GM18502 (cell line): ENCODE measurements around the gene PLCB2.

Experiments
- ATAC-seq: cut with Tn5 transposase; IDR thresholded peaks from one replicate; pipeline ENCODE4 v1.9.1; 2021; ENCODE audit warnings: mild to moderate bottlenecking; ENCODE audit not compliant: unreplicated experiment, poor library complexity

The PLCB2 gene

DNA sequence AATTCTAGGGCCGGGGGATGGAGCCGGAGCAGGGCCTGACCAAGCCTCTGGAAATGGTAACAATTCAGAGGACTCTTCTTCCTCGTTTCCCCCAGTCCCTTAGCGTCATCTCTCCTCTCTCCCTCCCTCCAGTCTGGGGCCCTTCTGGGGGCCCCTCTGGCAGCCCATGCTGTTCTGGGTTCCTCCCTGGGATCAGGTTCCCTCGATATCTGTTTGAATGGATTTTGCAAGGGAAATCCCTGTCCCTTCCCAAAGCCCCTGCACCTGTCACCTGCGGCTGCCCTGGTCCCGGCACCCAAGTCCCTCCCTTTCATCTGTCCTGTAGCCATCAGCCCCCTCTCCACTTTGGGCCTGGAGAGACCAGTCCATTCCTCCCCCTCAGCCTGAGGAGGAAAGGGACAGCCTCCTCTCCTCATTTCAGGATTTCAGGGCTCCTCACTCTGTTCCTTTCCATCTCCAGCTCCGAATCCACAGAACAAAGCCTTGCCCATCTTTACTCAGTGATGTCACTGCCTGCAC is 1.7 kb upstream of the PLCB2 start:
- ATAC-seq, result no peak

DNA sequence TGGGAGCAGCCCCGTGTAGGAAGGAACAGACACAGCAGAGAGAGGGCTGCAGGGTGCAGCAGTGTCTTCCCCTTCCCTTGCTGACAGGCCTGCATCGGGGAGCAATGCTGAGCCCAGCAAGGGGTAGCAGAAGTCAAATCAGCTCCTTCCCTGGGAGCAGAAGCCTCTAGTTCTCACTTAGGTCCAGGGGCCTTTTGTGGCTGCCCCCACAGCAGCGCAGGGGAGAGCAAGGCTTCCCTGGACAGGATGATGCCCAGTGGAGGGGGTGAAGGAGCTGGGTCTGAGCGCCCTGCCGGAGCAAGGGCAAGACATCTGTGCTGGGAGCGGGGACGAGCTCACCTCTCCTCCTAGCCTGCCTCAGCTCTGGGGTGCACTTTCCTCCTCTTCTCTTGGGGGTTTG is 827 bp downstream of the PLCB2 start:
- no peak for ATAC-seq

DNA sequence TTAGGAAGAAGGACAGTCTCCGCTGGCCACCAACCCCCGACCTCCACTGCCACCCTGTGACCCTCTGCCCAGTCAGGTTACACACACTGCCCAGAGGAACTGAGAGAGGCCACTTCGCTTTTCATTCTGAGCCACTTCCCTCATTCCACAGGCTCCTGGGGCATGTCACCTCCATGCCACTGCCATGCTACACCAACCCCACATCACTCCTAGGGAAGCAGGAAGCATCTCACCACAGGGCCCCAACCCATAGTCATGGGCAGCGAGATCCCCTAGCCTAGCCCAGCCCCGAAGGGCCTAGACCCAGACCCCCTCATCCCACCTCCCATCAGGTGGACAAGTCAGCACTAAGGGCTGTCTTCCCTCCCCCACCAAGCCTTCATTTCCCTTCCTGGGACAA is 1.4 kb downstream of the PLCB2 start:
- no peak for ATAC-seq

DNA sequence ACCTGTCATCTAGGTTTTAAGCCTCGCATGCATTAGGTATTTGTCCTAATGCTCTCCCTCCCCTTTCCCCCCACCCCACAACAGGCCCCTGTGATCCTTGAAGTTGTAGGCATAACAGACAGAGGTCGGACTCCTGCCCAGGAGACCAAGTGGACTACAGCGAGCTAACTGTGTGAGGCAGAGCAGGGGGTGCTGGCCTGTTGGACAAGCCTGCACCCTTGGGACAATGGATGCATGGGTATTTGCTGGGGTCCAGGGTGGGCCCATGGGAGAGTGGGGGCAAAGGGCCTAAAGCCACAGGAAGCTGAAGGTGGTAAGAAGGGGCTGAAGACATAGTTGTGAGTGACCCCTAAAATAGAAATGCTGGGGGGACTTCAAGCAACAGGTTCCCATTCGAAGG is 2.5 kb downstream of the PLCB2 start:
- no peak for ATAC-seq

DNA sequence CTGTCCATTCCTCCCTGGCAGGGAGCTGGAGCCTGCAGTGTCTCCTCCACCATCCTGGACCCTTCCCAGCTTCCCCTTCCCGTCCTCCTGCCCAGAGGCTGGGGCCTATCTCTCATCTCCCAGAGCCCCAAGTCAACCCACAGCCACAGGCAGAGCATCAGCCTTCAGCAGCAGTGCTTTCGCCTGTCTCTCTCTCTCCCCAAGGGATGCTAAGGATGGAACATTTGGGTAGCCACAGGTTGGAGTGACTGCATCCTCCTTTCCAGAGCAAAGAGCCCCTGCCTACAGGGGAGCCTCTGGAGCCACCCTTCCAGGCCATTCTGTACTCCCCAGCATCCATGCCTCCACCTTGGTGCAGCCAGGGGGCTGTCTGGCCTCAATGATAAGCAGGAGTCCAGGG is 4.2 kb downstream of the PLCB2 start:
- no peak for ATAC-seq

DNA sequence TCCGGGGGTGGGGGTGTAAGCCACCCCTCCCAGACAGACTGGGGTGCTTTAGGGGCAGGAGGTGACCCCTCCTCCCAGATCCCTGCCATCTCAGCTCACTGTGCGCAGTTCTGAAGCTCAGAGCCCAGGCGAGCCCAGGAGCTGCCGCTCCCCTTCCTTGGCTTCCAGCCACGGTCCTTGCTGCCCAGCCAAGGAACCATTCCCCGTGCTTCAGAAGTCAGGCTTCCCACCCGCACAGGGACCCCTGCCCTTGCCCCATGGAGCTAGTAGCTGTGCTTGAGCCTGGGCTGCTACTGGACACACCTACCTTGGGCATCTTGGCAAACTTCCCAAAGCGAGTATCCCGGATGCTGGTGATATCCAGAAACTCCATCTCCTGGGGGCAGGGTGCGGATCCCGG is 4.8 kb downstream of the PLCB2 start:
- ATAC-seq, result no peak

DNA sequence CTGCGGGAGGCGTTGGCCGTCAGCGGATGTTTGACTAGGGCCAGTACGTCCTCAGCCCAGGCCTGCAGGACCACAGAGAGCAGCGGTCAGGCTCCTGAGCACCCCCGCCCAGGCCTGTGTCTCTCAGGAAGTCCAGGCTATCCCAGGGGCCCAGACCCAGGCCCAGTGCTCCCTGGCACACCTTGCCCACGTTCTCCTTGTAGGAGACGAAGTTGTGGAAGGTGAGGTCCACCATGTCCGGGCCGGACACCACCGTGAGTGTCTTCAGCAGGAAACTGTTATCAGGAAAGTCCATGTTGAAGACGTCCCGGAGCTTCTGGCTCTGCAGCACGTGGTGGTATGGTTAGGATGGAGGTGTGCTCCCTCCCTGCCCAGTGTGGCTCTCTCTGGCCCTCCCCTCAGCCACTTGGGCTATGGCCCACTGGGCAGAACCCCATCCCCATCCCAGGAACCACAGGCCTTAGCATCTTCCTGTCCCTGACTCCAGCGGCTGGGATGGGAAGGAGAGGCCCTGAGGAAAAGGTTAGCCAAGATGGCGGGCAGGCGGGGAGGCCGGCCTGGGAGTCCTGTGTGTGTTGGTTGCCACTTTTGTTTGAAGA is 5.3 kb downstream of the PLCB2 start:
- no peak for ATAC-seq

DNA sequence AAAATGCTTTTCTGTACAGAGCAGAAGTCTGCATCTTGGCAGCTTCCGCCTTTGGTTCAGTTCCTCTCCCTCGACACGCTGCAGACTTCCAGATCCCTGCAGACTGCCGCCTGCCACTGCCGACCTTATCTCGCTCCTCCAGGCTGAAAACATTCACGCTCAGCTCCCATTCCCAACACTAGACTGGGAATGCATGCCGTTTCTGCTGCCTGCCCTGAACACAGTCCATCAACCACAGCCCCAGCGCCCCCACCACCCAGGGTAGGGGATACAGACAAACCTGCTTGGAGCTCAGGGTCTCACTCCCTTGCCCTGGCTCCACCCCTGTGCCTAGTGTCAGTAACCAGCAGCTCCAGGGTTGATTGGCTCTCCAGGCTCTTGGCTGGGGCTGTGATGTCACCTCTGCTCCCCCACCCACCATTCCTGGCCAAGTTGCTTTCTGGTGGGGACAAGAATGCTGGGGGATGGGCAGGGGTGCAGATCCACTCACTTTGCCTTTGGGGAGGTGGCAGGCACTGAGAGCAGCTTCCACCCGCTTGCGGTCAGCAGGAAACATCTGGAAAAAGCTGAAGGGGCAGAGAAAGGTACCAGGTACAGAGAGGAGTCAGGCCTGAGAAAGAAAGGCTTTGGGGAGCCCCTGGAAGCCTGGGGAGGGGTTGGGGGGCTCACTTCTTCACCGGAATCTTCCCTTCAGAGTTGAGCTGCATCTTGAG is 6.1 kb downstream of the PLCB2 start:
- no peak for ATAC-seq

DNA sequence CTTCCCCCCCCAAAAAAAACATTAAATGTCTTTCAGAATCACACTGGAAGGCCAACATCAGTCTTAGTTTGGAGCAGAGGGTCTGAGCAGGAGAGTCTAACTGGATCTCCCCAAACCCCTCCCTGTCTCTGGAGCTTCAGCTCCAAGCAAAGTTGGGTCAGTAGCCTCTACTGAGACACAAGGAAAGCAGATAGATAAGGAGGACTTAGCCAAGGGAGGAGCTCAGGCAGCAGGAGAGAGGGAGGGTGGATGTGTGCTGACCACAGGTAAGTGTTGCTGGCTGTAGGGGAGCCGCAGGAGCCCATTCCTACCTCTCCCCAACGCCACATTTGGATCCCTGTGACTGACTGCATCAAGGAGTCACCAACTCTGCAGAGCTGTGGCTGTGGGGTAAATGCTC is 7.0 kb downstream of the PLCB2 start:
- no peak for ATAC-seq

DNA sequence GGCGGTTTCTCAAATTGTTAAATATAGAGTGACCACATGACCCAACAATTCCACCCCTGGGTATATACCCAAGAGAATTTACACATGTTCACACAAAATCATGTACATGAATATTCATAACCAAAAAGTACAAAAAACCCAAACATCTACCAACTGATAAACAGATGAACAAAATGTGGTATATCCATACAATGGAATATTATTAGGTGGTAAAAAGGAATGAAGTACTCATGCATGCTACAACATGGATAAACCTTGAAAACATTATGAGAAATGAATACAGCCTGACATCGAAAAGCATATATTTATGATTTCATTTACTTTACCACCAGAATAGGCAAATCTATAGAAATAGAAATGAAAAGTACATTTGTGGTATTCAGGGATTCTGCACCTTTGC is 7.4 kb downstream of the PLCB2 start:
- no peak for ATAC-seq

DNA sequence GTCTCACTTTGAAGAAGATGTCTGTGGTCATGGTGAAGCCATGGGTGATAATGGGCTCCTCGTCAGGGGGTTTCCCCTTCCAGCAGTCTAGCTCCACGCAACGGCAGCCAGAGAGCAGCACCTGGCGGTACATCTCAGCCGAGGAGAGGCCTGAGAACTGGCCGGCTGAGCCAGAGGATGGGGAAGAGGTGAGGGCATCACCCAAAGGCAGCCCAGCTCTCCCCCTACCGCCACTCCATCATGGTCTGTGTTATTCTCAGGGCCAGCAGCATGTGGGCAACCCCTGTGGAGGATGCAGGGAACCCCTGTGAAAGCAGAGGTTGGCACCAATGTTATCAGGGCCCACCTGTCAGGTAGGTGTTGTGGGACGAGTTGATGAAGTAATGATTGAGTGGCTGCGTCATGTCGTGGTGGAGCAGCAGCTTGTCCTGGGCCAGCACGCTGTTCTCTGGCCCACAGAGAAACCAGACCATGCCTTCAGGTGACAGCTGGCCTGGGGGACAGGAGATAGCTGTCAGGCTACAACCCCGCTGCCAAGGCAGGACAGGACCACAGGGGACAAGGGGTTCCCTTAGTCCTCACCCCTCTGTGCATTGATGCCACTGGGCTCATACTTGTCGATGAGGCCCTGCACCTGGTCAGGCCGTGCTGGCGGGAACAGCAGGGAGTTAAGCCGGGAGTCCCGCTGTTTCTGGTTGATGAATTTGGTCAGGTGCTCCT is 9.4 kb downstream of the PLCB2 start:
- ATAC-seq, result no peak

DNA sequence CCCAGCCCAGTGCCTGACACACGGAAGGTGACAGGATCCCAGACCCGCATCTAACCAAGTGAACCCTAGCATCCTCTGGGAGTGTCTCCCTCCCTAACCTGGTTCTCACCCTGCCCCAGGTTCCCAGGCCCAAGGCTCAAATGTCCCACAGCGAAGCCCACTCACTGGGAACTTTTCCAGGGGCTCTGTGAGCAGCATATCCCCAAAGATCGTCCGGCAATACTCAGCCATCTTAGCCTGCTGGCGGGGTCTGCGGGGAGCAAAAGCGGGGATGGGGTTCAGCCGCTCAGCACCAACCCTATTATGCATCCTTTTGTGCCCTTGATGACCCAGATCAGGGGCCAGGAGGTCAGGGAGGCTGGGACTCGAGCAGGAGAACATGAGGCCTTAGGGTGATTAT is 10.4 kb downstream of the PLCB2 start:
- no peak for ATAC-seq

DNA sequence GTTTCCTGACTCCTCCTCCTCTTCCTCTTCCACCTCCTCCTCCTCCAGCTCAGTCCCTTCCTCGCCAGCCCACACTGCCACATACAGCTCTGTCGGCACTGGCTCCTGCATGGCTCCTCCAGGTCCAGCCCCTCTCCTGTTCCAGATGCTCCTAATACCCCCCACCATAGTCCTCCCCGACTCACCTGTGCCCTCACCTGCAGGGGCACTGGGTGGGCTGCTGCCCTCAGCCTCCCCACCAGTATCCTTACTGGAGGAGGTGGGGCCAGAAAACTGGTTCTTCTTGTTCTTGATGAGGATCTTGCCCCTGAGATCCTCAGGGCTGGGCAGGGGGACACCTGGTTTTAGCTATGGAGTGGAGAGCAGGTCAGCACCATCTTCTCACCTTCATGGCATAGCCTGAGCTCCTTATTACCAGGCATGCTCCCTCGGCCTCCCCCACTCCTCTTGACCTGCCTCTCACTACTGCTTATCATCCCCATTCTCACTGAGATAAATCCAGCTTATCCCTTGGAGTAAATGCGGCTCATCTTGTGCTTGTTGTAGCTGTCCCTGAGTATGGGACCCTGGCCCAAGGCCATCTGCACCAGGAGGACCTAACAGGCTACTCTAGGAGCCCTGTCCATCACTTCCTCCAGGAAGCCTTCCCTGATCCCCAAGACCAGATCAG is 11.0 kb downstream of the PLCB2 start:
- no peak for ATAC-seq

DNA sequence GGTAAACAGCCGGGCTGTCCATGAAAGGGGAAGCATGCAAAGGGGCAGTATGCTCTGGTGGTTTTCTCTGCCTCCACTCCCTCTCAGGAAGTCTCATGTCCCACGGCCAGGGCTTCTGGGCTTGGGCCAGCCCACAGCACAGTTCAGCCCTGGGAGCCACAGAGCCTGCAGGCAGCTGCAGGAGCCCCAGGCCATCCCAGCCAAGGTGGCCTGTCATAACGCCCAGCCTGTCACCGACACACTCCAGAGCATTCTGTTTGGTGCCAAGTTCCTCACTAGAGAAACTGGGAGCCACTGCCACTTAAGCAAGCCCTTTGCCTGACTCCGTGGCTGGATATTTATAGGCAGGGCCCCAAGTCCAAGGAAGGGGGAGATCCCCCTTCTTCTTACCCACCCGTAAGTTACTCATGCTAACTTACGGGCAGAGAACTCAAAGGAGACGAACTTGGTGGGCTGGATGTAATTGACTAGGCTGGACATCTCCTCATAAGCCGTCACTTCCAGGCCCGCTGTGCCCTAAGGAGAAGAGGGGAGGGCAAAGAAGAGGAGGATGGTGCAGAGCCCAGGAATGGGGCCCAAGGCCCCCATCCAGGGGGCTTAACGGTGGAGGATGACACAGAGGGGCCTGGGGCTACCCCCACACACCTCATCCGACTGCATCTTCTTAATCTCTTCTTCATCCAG is 11.7 kb downstream of the PLCB2 start:
- ATAC-seq, result no peak

DNA sequence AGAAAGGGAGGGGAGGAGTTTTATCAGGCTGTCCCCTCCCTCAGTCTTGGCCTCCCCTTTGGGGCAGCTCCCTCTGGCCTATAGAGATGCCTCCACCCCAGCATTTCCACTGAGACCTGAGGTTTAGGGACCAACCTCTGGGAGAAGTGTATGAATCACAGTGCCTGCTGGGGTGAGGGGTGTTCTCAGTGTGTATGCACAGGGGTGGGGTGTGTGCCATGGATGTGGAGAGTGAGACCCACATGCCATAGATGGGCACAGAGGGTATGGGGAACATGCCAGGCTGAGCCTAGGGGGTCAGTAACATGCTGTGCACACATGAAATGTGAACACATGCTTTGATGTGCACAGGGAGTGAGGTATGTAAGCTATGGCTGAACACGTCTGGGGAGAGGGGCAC is 12.4 kb downstream of the PLCB2 start:
- ATAC-seq, result no peak

DNA sequence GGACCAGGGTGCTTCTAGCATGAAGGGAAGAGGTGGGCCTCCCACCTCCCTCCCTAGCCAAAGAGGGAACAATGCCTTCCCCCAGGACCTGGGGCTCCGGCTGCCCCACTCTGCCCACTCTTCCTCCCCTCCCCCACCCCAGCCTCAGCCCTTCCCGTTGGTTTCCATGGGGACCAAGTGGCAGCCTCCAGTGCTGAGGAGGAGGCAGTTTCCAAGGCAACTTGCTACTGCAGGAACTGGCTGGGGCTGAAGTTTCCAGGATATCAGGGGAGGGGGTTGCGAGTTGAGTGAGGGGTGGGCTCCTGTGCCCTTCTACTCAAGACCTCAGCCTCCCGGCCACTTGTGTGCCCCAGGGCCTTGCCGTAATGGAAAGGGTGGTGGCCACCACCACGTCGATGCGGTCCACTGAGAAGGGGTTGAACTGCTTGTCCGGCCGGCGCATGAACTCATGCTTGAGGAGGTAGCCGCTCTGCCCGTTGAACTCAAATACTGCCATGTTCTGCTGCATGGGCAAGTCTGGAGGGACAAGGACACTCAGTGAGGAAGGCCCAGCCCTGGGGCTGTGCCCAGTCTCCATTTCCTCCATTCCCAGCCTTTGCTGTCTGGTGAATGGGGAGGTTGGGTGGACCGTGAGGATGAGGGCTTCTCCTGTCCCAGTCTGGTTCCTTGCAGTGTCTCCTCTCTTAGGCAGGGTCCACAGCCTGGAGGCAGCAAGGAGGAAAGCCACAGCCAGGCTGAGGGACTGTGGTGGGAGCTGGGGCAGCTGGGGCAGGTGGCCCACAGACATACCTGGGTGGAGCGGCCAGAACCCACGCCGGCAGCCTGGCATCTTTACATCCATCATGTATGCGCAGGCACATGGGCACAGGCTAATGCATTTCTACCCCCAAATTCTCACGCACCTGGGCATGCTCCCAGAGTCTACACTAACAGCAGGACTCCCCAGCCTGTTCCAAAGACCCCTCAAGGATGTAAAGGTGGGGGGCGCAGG is 13.5 kb downstream of the PLCB2 start:
- no peak for ATAC-seq

DNA sequence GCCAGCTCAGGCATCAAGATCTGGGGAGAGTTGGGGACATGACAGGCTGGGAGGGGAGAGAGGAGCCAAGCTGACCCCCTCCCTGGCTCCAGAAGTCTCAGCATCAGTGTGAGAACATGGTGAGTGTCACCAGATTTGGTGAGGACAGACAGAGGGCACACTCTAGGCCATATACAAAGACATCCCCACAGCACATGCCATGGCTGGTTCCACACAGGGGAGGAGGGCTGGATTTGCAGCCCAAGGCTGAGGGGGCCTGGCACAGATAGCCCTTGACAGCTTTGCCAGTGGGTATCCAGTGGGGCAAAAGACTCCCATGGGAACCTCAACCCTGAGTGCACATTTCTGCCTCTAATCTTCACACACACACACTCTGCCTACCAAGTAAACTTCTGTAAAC is 14.7 kb downstream of the PLCB2 start:
- ATAC-seq, result no peak

DNA sequence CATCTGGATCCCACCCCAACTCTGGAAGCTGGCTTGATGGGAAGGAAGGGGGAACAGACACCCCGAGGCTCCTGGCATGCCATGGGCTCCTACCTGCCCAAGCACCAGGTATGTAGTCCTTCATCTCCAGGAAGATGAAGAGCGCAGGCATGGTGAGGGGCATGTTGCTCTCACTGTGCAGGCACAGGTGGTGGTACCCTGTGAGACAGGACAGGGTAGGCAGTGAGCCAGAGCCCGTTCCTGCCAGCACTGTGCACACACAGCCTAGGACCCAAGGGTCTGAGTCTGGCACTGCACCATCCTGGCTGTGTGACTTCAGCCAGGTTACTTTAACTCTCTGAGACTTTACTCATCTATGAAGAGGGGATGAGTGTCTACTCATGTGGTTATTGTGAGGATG is 15.5 kb downstream of the PLCB2 start:
- no peak for ATAC-seq

DNA sequence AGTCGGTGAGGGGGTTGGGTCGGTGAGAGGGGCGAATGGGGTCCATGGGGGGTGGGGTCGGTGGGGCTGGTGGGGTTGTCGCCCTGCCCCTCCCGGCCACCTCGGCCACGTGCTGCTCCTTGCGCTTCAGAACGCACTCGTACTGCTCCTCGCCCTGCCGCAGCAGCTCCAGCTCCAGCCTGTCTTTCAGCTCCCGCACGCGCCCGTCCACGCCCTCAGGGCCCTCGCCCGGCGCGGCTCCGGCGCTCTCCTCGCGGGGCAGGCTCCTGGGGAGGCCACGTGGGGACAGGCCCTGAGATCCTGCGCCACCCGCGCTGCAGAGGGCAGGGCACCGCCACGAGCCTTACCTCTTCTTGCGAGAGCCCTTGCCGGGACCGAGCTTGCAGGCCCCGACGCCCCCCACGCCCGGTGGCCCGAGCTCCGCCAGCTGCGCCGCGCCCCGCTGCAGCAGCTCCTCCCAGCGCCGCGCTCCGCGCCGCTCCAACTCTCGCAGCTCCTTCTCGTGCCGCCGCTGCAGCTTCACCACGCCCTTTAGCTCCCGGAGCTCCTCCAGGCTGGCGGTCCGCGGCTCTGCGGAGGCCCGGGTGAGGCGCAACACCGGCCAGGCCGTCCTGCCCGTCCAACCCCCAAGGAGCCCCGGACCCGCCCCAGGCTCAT is 16.7 kb downstream of the PLCB2 start:
- no peak for ATAC-seq
